H1 (cell line): ENCODE results near the gene HAO2. TPM values are rescaled to one million over a fixed set of nuclear protein-coding genes. Genes with fewer than 3 reads are reported as not detected.

Experiments used
- CTCF ChIA-PET: fragments of 300-600 bp; sonication (Branson Sonifier 250); formaldehyde crosslinking; loops from one replicate; lab custom pipeline; 2021; ENCODE audit not compliant: partially characterized antibody; lab: Charles Lee
- POLR2A ChIA-PET: fragments of 300-600 bp; sonication (Branson Sonifier 250); formaldehyde crosslinking; loops from one replicate; lab custom pipeline; 2021; ENCODE audit warnings: inconsistent platforms; ENCODE audit not compliant: partially characterized antibody; lab: Charles Lee
- DNase-seq, 2 experiments: peaks; one replicate each; pipeline versions ENCODE4 v3.0.0 to v3.0.0-alpha.2; 2010 to 2022; ENCODE audit warnings: low spot score in 2 of 2, low read depth in 1 of 2, mixed read lengths in 1 of 2
- FAIRE-seq: peaks from 2 replicates; lab custom pipeline; 2011; peaks lifted over from hg19 to GRCh38; lab: Jason Lieb, UNC
- H2AFZ ChIP-seq: 2 replicates; pipeline ENCODE4 v1.8.1; 2012; ENCODE audit warnings: low read length, inconsistent platforms
- H2AK5ac ChIP-seq: 2 replicates; pipeline ENCODE4 v1.6.1; 2013; ENCODE audit warnings: low read depth, low read length
- H2BK120ac ChIP-seq: replicated peaks from 2 replicates; pipeline ENCODE3; 2013; ENCODE audit warnings: low read depth, low read length, inconsistent platforms
- H2BK12ac ChIP-seq: 2 replicates; pipeline ENCODE4 v1.6.1; 2013; ENCODE audit warnings: low read depth, low read length
- H2BK15ac ChIP-seq: 2 replicates; pipeline ENCODE4 v1.6.1; 2013; ENCODE audit warnings: low read length
- H2BK20ac ChIP-seq: 2 replicates; pipeline ENCODE4 v1.6.1; 2013; ENCODE audit warnings: low read length
- H2BK5ac ChIP-seq: 2 replicates; pipeline ENCODE4 v1.6.1; 2013; ENCODE audit warnings: low read depth, low read length
- H3K14ac ChIP-seq: 2 replicates; pipeline ENCODE4 v1.6.1; 2013; ENCODE audit warnings: inconsistent platforms; ENCODE audit not compliant: insufficient read length
- H3K18ac ChIP-seq: 2 replicates; pipeline ENCODE4 v1.6.1; 2013; ENCODE audit warnings: low read length; ENCODE audit errors: extremely low read depth
- H3K23ac ChIP-seq: 2 replicates; pipeline ENCODE4 v1.6.1; 2013; ENCODE audit warnings: inconsistent platforms; ENCODE audit not compliant: insufficient read length
- H3K23me2 ChIP-seq: 2 replicates; pipeline ENCODE4 v1.6.1; 2013; ENCODE audit warnings: low read depth, low read length
- H3K27ac ChIP-seq: 2 replicates; pipeline ENCODE4 v1.6.1; 2011; ENCODE audit warnings: low read depth, low read length, inconsistent platforms
- H3K27me3 ChIP-seq, 4 experiments: replicated peaks in 1 of 4; 1 replicate in 1 of 4; 2 replicates in 3 of 4; pipeline versions ENCODE4 v1.6.1 to v1.8.1; 2011 to 2013; ENCODE audit warnings: low read length in 3 of 4, mild to moderate bottlenecking in 3 of 4, inconsistent platforms in 2 of 4, mixed read lengths in 2 of 4, moderate library complexity in 1 of 4; ENCODE audit not compliant: control insufficient read depth in 3 of 4, insufficient read depth in 3 of 4; ENCODE audit errors: extremely low read depth in 1 of 4
- H3K36me3 ChIP-seq, 4 experiments: 2 replicates each; pipeline versions ENCODE4 v1.6.1 to v1.8.1; 2011 to 2013; ENCODE audit warnings: mild to moderate bottlenecking in 4 of 4, low read length in 3 of 4, moderate library complexity in 2 of 4, control low read depth in 1 of 4, inconsistent platforms in 1 of 4; ENCODE audit not compliant: insufficient read depth in 4 of 4, control insufficient read depth in 2 of 4
- H3K4ac ChIP-seq: replicated peaks from 2 replicates; pipeline ENCODE3; 2013; ENCODE audit warnings: low read length, low read depth, mixed read lengths, inconsistent platforms; ENCODE audit not compliant: insufficient read length
- H3K4me1 ChIP-seq, 4 experiments: replicated peaks in 1 of 4; 1 replicate in 1 of 4; 2 replicates in 3 of 4; pipeline versions ENCODE4 v1.6.1 to v1.8.1; 2011 to 2013; ENCODE audit warnings: low read length in 3 of 4, inconsistent platforms in 2 of 4, mixed read lengths in 1 of 4; ENCODE audit not compliant: insufficient read depth in 4 of 4, control insufficient read depth in 3 of 4
- H3K4me2 ChIP-seq, 2 experiments: 2 replicates each; pipeline versions ENCODE4 v1.6.1 to v1.8.1; 2011 to 2013; ENCODE audit warnings: low read depth in 2 of 2, low read length in 2 of 2, control low read depth in 1 of 2, inconsistent platforms in 1 of 2, mild to moderate bottlenecking in 1 of 2; ENCODE audit not compliant: insufficient read depth in 1 of 2
- H3K4me3 ChIP-seq, 4 experiments: fragments of 200-600, 300-600 bp in 1 of 4; sonication (generic), shearing (Covaris generic), sonication (Bioruptor Twin) in 1 of 4; 2 replicates each; pipeline versions ENCODE4 v1.5.1 to v1.8.1; 2011 to 2016; ENCODE audit warnings: low read length in 4 of 4, low read depth in 3 of 4, control low read depth in 2 of 4, inconsistent platforms in 2 of 4, mild to moderate bottlenecking in 2 of 4, mixed read lengths in 1 of 4, moderate library complexity in 1 of 4; ENCODE audit not compliant: insufficient read depth in 2 of 4; ENCODE audit errors: extremely low read depth in 1 of 4
- H3K56ac ChIP-seq: replicated peaks from 2 replicates; pipeline ENCODE3; 2013; ENCODE audit warnings: low read depth, mild to moderate bottlenecking, mixed read lengths, low read length, inconsistent platforms; ENCODE audit not compliant: insufficient read length
- H3K79me1 ChIP-seq: 2 replicates; pipeline ENCODE4 v1.6.1; 2013; ENCODE audit warnings: low read depth, low read length, control low read depth
- H3K79me2 ChIP-seq, 2 experiments: 2 replicates each; pipeline versions ENCODE4 v1.6.1 to v1.8.1; 2012 to 2013; ENCODE audit warnings: low read length in 2 of 2, mild to moderate bottlenecking in 2 of 2, inconsistent platforms in 1 of 2; ENCODE audit not compliant: insufficient read depth in 2 of 2, control insufficient read depth in 1 of 2
- H3K9ac ChIP-seq, 4 experiments: replicated peaks in 1 of 4; 1 replicate in 1 of 4; 2 replicates in 3 of 4; pipeline versions ENCODE4 v1.6.1 to v1.8.1; 2011 to 2013; ENCODE audit warnings: low read depth in 3 of 4, low read length in 3 of 4, control low read depth in 2 of 4, mild to moderate bottlenecking in 2 of 4, moderate library complexity in 2 of 4, inconsistent platforms in 1 of 4; ENCODE audit errors: extremely low read depth in 1 of 4
- H3K9me3 ChIP-seq, 2 experiments: 2 replicates each; pipeline versions ENCODE4 v1.6.1 to v1.8.1; 2012 to 2013; ENCODE audit warnings: mild to moderate bottlenecking in 2 of 2, moderate library complexity in 2 of 2, control low read depth in 1 of 2, inconsistent platforms in 1 of 2, low read depth in 1 of 2, low read length in 1 of 2, mixed read lengths in 1 of 2; ENCODE audit not compliant: insufficient read depth in 2 of 2
- H4K20me1 ChIP-seq, 2 experiments: replicated peaks in 1 of 2; 2 replicates each; pipeline versions ENCODE3 to v1.8.1; 2011 to 2013; ENCODE audit warnings: inconsistent platforms in 2 of 2, low read length in 2 of 2, mild to moderate bottlenecking in 1 of 2; ENCODE audit not compliant: insufficient read depth in 2 of 2, control insufficient read depth in 1 of 2
- H4K5ac ChIP-seq: 2 replicates; pipeline ENCODE4 v1.6.1; 2013; ENCODE audit warnings: low read length, low read depth, mixed read lengths, inconsistent platforms; ENCODE audit not compliant: insufficient read length
- H4K8ac ChIP-seq: 2 replicates; pipeline ENCODE4 v1.8.0; 2013; ENCODE audit warnings: mild to moderate bottlenecking, moderate library complexity, low read length, inconsistent platforms; ENCODE audit not compliant: insufficient read depth; ENCODE audit errors: extremely low read depth
- H4K91ac ChIP-seq: replicated peaks from 2 replicates; pipeline ENCODE3; 2013; ENCODE audit warnings: low read length, mixed read lengths, inconsistent platforms; ENCODE audit not compliant: insufficient read length
- ATF3 ChIP-seq: IDR thresholded peaks from 2 replicates; pipeline ENCODE4 v1.6.1; 2011; ENCODE audit warnings: low read depth, mild to moderate bottlenecking, low read length; ENCODE audit not compliant: insufficient read depth
- CEBPB ChIP-seq: IDR thresholded peaks from 2 replicates; pipeline ENCODE4 v1.6.1; 2012; ENCODE audit warnings: low read depth, low read length
- CHD2 ChIP-seq: IDR thresholded peaks from 2 replicates; pipeline ENCODE4 v1.6.1; 2012; ENCODE audit warnings: low read length, improper control_type of control experiment
- CTCF ChIP-seq, 3 experiments: IDR thresholded peaks; 1 replicate in 2 of 3; 2 replicates in 1 of 3; pipeline versions ENCODE4 v1.5.1 to v1.6.1; 2011; ENCODE audit warnings: low read length in 3 of 3, mild to moderate bottlenecking in 3 of 3, inconsistent platforms in 2 of 3, low read depth in 1 of 3, moderate library complexity in 1 of 3; ENCODE audit not compliant: insufficient read depth in 1 of 3; ENCODE audit errors: control extremely low read depth in 1 of 3
- POLR2AphosphoS5 ChIP-seq: IDR thresholded peaks from 2 replicates; pipeline ENCODE4 v1.6.1; 2011; ENCODE audit warnings: low read depth, low read length
- SP4 ChIP-seq: IDR thresholded peaks from 2 replicates; pipeline ENCODE4 v1.6.1; 2012; ENCODE audit warnings: low read length, inconsistent platforms
- TBP ChIP-seq: IDR thresholded peaks from 2 replicates; pipeline ENCODE4 v1.6.1; 2011; ENCODE audit warnings: low read depth, low read length, improper control_type of control experiment
- USF2 ChIP-seq: IDR thresholded peaks from 2 replicates; pipeline ENCODE4 v1.6.1; 2011; ENCODE audit warnings: low read length, improper control_type of control experiment
- WGBS, 2 experiments: shearing (Covaris generic) in 1 of 2; methylation state at CpG; one replicate each; pipeline versions ENCODE4 v1.1.6 to v1.1.7; 2013 to 2015; ENCODE audit warnings: low lambda C conversion rate in 2 of 2, mixed read lengths in 2 of 2, inconsistent platforms in 1 of 2, low coverage in 1 of 2, missing lambda C conversion rate in 1 of 2; ENCODE audit not compliant: insufficient replicate concordance in 2 of 2, insufficient coverage in 1 of 2, insufficient read length in 1 of 2; ENCODE audit errors: extremely low coverage in 1 of 2, missing lambda C conversion rate in 1 of 2; 5-methylcytosine and 5-hydroxymethylcytosine counted together
- polyA plus RNA-seq, 7 experiments: library from polyadenylated mRNA; depleted of rRNA in 3 of 7; stranded (reverse) in 5 of 7; unstranded in 2 of 7; fragments of >200 nt in 5 of 7; fragments of 200-250 nt in 2 of 7; gene quantifications; 1 replicate in 5 of 7; 2 replicates in 1 of 7; 4 replicates in 1 of 7; pipeline versions ENCODE4 v1.2.1 to v1.2.3, GENCODE V29; 2011 to 2013; ENCODE audit warnings: missing spikeins in 2 of 7, mixed read lengths in 2 of 7
- total RNA-seq: library from RNA; stranded (reverse); fragmentation: NEBNext Ultra II Directional; extraction: Animal tissue kit (Norgen Biotek cat#: 25700); gene quantifications from 2 replicates; pipeline ENCODE4 v1.2.1, GENCODE V29; 2021

HAO2 gene
- total and polyA plus RNA-seq, 2 of the 8 experiments (the other 6 are each of a cell fraction or from before 2014, with no cell fraction given) = not detected

- H2BK120ac ChIP-seq = peak overlapping the region; percentile 36
- CTCF ChIA-PET = interaction anchor here (0.6 to 14.2 kb wide), 32 partner anchors 9 to 591 kb away, joined by 3 to 368 read pairs (median 4); partner anchors contain the start of gene WARS2
- H2BK15ac ChIP-seq = no peak overlapping the region
- H4K20me1 ChIP-seq = no peaks in the 10 kb centered on the region
- H3K36me3 ChIP-seq = no peaks in the 10 kb centered on the region; a peak in 1 of 8 replicates
- DNase-seq = no peak
- H3K4me1 ChIP-seq = peaks cover 0 to 3% (median 2%) of the 10 kb centered on the region in 4 experiments; a peak in 3 of 7 replicates
- H3K18ac ChIP-seq = no peak overlapping the region
- H4K91ac ChIP-seq = peak overlapping the region; percentile 47
- H2BK5ac ChIP-seq = no peak overlapping the region
- H3K79me1 ChIP-seq = no peaks in the 10 kb centered on the region
- no peak overlapping the region for H3K4me2 ChIP-seq
- H2BK20ac ChIP-seq = no peak overlapping the region
- no peak overlapping the region for H4K8ac ChIP-seq
- FAIRE-seq = peak; percentile 78
- H3K23me2 ChIP-seq = no peaks in the 10 kb centered on the region
- H3K4me3 ChIP-seq = no peak overlapping the region
- no peak overlapping the region for H3K56ac ChIP-seq
- no peaks in the 10 kb centered on the region for H3K79me2 ChIP-seq
- no peak overlapping the region for H3K14ac ChIP-seq
- H3K9me3 ChIP-seq = no peaks in the 10 kb centered on the region
- 70% methylated on average over 13 of the region's 13 CpGs; no CpG with 5 or more reads in 1 of the 2 experiments for WGBS, 2 experiments
- no peaks in the 10 kb centered on the region; a peak in 1 of 7 replicates for H3K27me3 ChIP-seq
- H2AK5ac ChIP-seq = no peak overlapping the region
- H3K9ac ChIP-seq = no peak overlapping the region
- H3K4ac ChIP-seq = no peak overlapping the region
- H3K27ac ChIP-seq = no peak overlapping the region
- POLR2A ChIA-PET = interaction anchor here (1.3 to 1.5 kb wide), 2 partner anchors 10 to 45 kb away, joined by 3 to 4 read pairs; no protein-coding TSS in a partner anchor
- H2BK12ac ChIP-seq = peak overlapping the region; percentile 23; the same call in 1 of the 2 replicates
- H4K5ac ChIP-seq = no peak overlapping the region
- 0 out of 2 replicates have a peak overlapping the region, but pooled peaks have one; percentile 3 for H2AFZ ChIP-seq
- H3K23ac ChIP-seq = no peak overlapping the region
- TF ChIP-seq USF2 (no peak), CHD2 (no peak), CTCF (IDR thresholded peaks at IDR 0.05; ENCODE audit: control extremely low read depth in 1 of 3, insufficient read depth in 1 of 3, low read depth in 1 of 3, low read length in 3 of 3) (peak in 2 of 3 experiments; percentile 83 to 96; a peak in 3 of 4 replicates), ATF3 (no peak), SP4 (no peak), TBP (no peak), POLR2AphosphoS5 (no peak), CEBPB (no peak)
Measured at GRCh38 chr1:119367432-119368124, 1.0 kb upstream of the HAO2 start.
